Measurements from ENCODE around the gene TAS1R3. TPM values are rescaled to one million over a fixed set of nuclear protein-coding genes. Genes with fewer than 3 reads are reported as not detected.
A peak's percentile ranks its signal among the peaks of the same experiment; 100 is the strongest.

TAS1R3 gene
- total RNA-seq, 1 donor from 2014 or later = 0.93 TPM

DNA sequence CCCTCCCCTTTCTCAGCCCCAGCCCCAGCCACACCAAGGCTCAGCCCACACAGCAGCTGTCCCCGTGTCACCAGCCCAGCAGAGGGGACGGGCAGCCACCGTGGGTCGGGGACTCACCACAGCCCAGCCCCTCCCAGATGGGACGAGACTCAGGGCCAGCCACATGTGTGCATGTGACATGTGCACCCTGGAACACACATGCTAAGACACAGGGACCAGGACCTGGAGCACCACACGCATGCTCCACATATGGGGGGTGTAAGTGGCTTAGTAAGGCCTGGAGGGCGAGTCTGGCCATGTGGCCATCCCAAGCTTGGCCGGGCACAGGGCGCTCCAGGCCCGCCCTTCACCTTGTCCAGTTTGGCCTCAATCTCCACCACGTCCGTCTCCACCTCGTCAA lies 27.3 kb upstream of the TAS1R3 start:
- Histone ChIP-seq H3K4me3 (peak overlapping the region; percentile 81), H3K36me3 (no peaks in the 10 kb centered on the region), H3K27ac (replicated peaks) (peak overlapping the region; percentile 99), H3K4me1 (peaks cover 53% of the 10 kb centered on the region), H3K27me3 (ENCODE audit: low read depth) (no peaks in the 10 kb centered on the region), H3K9me3 (replicated peaks) (no peaks in the 10 kb centered on the region)
- no peak for TF ChIP-seq CTCF (IDR thresholded peaks at IDR 0.05; ENCODE audit: borderline replicate concordance)
- no peak for DNase-seq
- intact Hi-C loops (cut with micrococcal nuclease) = no loop called here

DNA sequence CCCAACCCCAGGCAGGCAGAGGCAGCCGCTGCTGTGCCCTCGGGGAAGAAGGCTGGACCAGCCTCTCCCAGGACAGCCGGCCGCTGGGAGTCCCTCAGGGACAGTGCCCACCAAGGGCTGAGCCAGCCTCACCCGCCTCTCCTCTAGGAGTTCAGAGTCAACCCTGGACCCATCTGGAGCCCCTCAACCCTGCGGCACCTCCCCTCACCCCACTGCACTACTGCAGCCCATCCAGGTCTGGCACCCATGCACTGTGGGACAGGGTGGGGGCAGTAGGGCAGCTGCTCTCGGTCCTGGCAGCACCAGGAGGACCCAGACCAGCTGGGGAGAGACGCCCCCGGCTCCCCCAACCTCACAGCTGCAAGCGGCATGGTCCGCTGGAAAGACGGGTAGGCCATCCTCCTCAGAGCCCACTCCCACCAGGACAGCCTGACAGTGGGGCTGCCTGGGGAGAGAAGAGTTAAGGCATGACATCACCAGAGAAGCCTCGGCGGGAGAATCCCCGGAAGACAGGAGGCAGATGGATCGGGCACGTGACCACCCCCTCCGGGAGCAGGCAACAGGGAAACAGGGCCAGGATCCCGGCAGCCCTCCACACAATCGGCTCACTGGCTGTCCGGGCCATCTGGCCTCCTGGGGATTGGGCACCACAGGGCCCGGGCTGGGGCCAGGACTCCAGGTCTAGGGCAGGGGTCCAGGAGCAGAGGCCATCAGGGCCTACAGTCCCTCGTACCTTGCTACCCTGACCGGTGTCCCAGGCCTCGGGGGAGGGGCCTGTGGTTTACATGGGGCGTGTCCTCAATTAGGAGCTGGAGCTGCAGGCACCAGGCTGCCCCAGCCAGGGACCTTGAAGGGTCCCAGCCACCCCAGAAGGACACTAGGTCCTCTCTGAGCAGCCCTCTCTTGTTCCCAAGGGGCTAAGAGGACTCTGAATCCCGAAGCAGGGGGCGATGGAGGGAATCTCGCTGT lies 26.5 kb upstream of the TAS1R3 start:
- H3K27ac ChIP-seq (replicated peaks) = peak overlapping the region; percentile 99
- peak overlapping the region; percentile 81 for H3K4me3 ChIP-seq
- H3K9me3 ChIP-seq (replicated peaks) = no peaks in the 10 kb centered on the region
- peaks cover under 1% of the 10 kb centered on the region for H3K36me3 ChIP-seq
- no peaks in the 10 kb centered on the region for H3K27me3 ChIP-seq (ENCODE audit: low read depth)
- peaks cover 57% of the 10 kb centered on the region for H3K4me1 ChIP-seq
- peak; percentile 80 for DNase-seq
- TF ChIP-seq CTCF (IDR thresholded peaks at IDR 0.05; ENCODE audit: borderline replicate concordance) = no peak
- intact Hi-C loops (cut with micrococcal nuclease) = no loop called here

- peak overlapping the region; percentile 99 for H3K27ac ChIP-seq (replicated peaks)
- peaks cover 61% of the 10 kb centered on the region for H3K4me1 ChIP-seq
- intact Hi-C loops (cut with micrococcal nuclease) = no loop called here
- no peaks in the 10 kb centered on the region for H3K9me3 ChIP-seq (replicated peaks)
- no peak for TF ChIP-seq CTCF (IDR thresholded peaks at IDR 0.05; ENCODE audit: borderline replicate concordance)
- H3K36me3 ChIP-seq = peaks cover 9% of the 10 kb centered on the region
- DNase-seq = peak; percentile 75
- peak overlapping the region; percentile 81 for H3K4me3 ChIP-seq
- H3K27me3 ChIP-seq (ENCODE audit: low read depth) = no peaks in the 10 kb centered on the region
Measured at GRCh38 chr1:1305300-1306069, 25.6 kb upstream of the TAS1R3 start.

- TF ChIP-seq CTCF (IDR thresholded peaks at IDR 0.05; ENCODE audit: borderline replicate concordance) = no peak
- Histone ChIP-seq H3K4me1 (peaks cover 61% of the 10 kb centered on the region), H3K4me3 (peak overlapping the region; percentile 81), H3K27ac (replicated peaks) (peak overlapping the region; percentile 99), H3K36me3 (peaks cover 14% of the 10 kb centered on the region), H3K27me3 (ENCODE audit: low read depth) (no peaks in the 10 kb centered on the region), H3K9me3 (replicated peaks) (no peaks in the 10 kb centered on the region)
- intact Hi-C loops (cut with micrococcal nuclease) = no loop called here
- no peak for DNase-seq
Measured at GRCh38 chr1:1306070-1306660, 24.9 kb upstream of the TAS1R3 start.

- Histone ChIP-seq H3K27ac (replicated peaks) (peak overlapping the region; percentile 99), H3K4me1 (peaks cover 61% of the 10 kb centered on the region), H3K27me3 (ENCODE audit: low read depth) (no peaks in the 10 kb centered on the region), H3K36me3 (peaks cover 20% of the 10 kb centered on the region), H3K9me3 (replicated peaks) (no peaks in the 10 kb centered on the region), H3K4me3 (peak overlapping the region; percentile 81)
- intact Hi-C loops (cut with micrococcal nuclease) = no loop called here
- TF ChIP-seq CTCF (IDR thresholded peaks at IDR 0.05; ENCODE audit: borderline replicate concordance) = no peak
- no peak for DNase-seq
Measured at GRCh38 chr1:1306661-1307260, 24.3 kb upstream of the TAS1R3 start.
